Measurements from ENCODE around the gene NALCN.

NALCN gene

GRCh38 chr13:101010100-101010499, 406.2 kb downstream of the NALCN start:
- H3K4me3 ChIP-seq (ENCODE audit: low read depth in 1 of 2, low read length in 2 of 2), result no peak overlapping the region
- DNase-seq, result no peak
- no peak overlapping the region for H3K27ac ChIP-seq (ENCODE audit: low read length)
- no peak for ATAC-seq (ENCODE audit: insufficient read depth, low read depth)
- H3K36me3 ChIP-seq (ENCODE audit: insufficient read depth, low read length), result no peaks in the 10 kb centered on the region
- no peaks in the 10 kb centered on the region for H4K20me1 ChIP-seq (ENCODE audit: insufficient read depth, low read length)
- H3K4me1 ChIP-seq (ENCODE audit: insufficient read depth, low read length), result no peaks in the 10 kb centered on the region
- H3K79me2 ChIP-seq (ENCODE audit: insufficient read depth, low read length), result no peaks in the 10 kb centered on the region
- TF ChIP-seq EZH2 (IDR thresholded peaks at IDR 0.05; ENCODE audit: borderline replicate concordance, low read depth, low read length, severe bottlenecking), result no peak
- no peaks in the 10 kb centered on the region for H3K27me3 ChIP-seq (ENCODE audit: insufficient read depth, low read length, poor library complexity)
- no peak overlapping the region for H3K9ac ChIP-seq (ENCODE audit: low read depth, low read length)
- H3K9me3 ChIP-seq (ENCODE audit: insufficient read depth, low read length, severe bottlenecking), result no peaks in the 10 kb centered on the region
- no peak overlapping the region for H3K4me2 ChIP-seq (ENCODE audit: insufficient read depth, low read length)
- no peak overlapping the region for H2AFZ ChIP-seq (ENCODE audit: low read depth, low read length)

DNA sequence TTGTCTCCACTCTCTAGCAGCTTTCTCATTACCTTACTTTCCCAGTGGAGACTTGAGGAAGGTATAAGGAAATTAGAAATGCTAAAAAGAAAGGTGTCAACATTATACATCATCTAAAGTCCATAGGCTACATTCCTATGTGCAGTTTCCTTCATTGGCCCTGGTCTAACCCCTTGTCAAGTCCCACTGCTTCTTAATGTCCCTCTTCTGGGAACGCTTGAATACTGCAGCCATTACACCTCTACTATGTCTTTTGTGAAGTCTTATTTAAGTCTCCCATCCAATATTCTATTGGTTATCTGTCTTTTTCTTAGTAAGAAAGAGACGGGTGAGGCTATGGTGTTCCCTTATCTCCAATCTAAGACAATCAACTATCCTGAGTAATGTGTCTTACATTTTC, 409.1 kb downstream of the NALCN start:
- Histone ChIP-seq H3K4me1 (ENCODE audit: insufficient read depth, low read length) (no peaks in the 10 kb centered on the region), H2AFZ (ENCODE audit: low read depth, low read length) (no peak overlapping the region), H4K20me1 (ENCODE audit: insufficient read depth, low read length) (no peaks in the 10 kb centered on the region), H3K9me3 (ENCODE audit: insufficient read depth, low read length, severe bottlenecking) (no peaks in the 10 kb centered on the region), H3K4me2 (ENCODE audit: insufficient read depth, low read length) (no peak overlapping the region), H3K9ac (ENCODE audit: low read depth, low read length) (no peak overlapping the region), H3K27me3 (ENCODE audit: insufficient read depth, low read length, poor library complexity) (no peaks in the 10 kb centered on the region), H3K36me3 (ENCODE audit: insufficient read depth, low read length) (no peaks in the 10 kb centered on the region), H3K27ac (ENCODE audit: low read length) (no peak overlapping the region), H3K79me2 (ENCODE audit: insufficient read depth, low read length) (no peaks in the 10 kb centered on the region), H3K4me3 (ENCODE audit: low read depth in 1 of 2, low read length in 2 of 2) (no peak overlapping the region)
- no peak for TF ChIP-seq EZH2 (IDR thresholded peaks at IDR 0.05; ENCODE audit: borderline replicate concordance, low read depth, low read length, severe bottlenecking)
- TF ChIP-seq, protein P1, sequence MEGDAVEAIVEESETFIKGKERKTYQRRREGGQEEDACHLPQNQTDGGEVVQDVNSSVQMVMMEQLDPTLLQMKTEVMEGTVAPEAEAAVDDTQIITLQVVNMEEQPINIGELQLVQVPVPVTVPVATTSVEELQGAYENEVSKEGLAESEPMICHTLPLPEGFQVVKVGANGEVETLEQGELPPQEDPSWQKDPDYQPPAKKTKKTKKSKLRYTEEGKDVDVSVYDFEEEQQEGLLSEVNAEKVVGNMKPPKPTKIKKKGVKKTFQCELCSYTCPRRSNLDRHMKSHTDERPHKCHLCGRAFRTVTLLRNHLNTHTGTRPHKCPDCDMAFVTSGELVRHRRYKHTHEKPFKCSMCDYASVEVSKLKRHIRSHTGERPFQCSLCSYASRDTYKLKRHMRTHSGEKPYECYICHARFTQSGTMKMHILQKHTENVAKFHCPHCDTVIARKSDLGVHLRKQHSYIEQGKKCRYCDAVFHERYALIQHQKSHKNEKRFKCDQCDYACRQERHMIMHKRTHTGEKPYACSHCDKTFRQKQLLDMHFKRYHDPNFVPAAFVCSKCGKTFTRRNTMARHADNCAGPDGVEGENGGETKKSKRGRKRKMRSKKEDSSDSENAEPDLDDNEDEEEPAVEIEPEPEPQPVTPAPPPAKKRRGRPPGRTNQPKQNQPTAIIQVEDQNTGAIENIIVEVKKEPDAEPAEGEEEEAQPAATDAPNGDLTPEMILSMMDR (IDR thresholded peaks at IDR 0.05; ENCODE audit: borderline replicate concordance, extremely low read depth, low read length, poor library complexity, severe bottlenecking), result no peak
- ATAC-seq (ENCODE audit: insufficient read depth, low read depth), result no peak
- DNase-seq, result no peak

Data from DND-41 (cell line).